ENCODE results near the gene EMILIN3.

EMILIN3 gene

GRCh38 chr20:41335591-41335990, 31.0 kb downstream of the EMILIN3 start:
- TF ChIP-seq, protein P1, sequence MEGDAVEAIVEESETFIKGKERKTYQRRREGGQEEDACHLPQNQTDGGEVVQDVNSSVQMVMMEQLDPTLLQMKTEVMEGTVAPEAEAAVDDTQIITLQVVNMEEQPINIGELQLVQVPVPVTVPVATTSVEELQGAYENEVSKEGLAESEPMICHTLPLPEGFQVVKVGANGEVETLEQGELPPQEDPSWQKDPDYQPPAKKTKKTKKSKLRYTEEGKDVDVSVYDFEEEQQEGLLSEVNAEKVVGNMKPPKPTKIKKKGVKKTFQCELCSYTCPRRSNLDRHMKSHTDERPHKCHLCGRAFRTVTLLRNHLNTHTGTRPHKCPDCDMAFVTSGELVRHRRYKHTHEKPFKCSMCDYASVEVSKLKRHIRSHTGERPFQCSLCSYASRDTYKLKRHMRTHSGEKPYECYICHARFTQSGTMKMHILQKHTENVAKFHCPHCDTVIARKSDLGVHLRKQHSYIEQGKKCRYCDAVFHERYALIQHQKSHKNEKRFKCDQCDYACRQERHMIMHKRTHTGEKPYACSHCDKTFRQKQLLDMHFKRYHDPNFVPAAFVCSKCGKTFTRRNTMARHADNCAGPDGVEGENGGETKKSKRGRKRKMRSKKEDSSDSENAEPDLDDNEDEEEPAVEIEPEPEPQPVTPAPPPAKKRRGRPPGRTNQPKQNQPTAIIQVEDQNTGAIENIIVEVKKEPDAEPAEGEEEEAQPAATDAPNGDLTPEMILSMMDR (IDR thresholded peaks at IDR 0.05; ENCODE audit: extremely low read depth, missing control alignments), result no peak
- no peak for DNase-seq (ENCODE audit: low spot score)

GRCh38 chr20:41334443-41335421, 31.9 kb downstream of the EMILIN3 start:
- TF ChIP-seq, protein P1 (IDR thresholded peaks at IDR 0.05; ENCODE audit: extremely low read depth, missing control alignments), result no peak
- no peak for DNase-seq (ENCODE audit: low spot score)

- no peak for DNase-seq (ENCODE audit: low spot score)
- TF ChIP-seq, protein P1 (IDR thresholded peaks at IDR 0.05; ENCODE audit: extremely low read depth, missing control alignments), result no peak
These were observed 32.6 kb downstream of the EMILIN3 start for GRCh38 chr20:41334036-41334435.

- TF ChIP-seq, protein P1 (IDR thresholded peaks at IDR 0.05; ENCODE audit: extremely low read depth, missing control alignments), result no peak
- no peak for DNase-seq (ENCODE audit: low spot score)
These were observed 34.9 kb downstream of the EMILIN3 start for GRCh38 chr20:41331731-41332130.

GRCh38 chr20:41330941-41331340, 35.7 kb downstream of the EMILIN3 start:
- TF ChIP-seq, protein P1 (IDR thresholded peaks at IDR 0.05; ENCODE audit: extremely low read depth, missing control alignments), result no peak
- no peak for DNase-seq (ENCODE audit: low spot score)

GRCh38 chr20:41330343-41330720, 36.3 kb downstream of the EMILIN3 start:
- TF ChIP-seq, protein P1 (IDR thresholded peaks at IDR 0.05; ENCODE audit: extremely low read depth, missing control alignments), result no peak
- DNase-seq (ENCODE audit: low spot score), result no peak
